Chondrocyte (in vitro differentiated cells): Measurements from ENCODE around the gene AUTS2. TPM values are rescaled to one million over a fixed set of nuclear protein-coding genes. Genes with fewer than 3 reads are reported as not detected.

Experiments used
- DNase-seq: peaks from one replicate; pipeline ENCODE4 v3.0.0; 2021; ENCODE audit warnings: mixed read lengths, low spot score
- H3K27ac Mint-ChIP-seq: one replicate; pipeline ENCODE4 v1.8.0; 2021; ENCODE audit warnings: mild to moderate bottlenecking, moderate library complexity, mixed read lengths; ENCODE audit not compliant: unreplicated experiment
- H3K27me3 Mint-ChIP-seq: 2 replicates; pipeline ENCODE4 v1.8.0; 2021; ENCODE audit warnings: low read depth, mixed read lengths
- H3K36me3 Mint-ChIP-seq: 2 replicates; pipeline ENCODE4 v1.8.0; 2021; ENCODE audit warnings: low read depth, mixed read lengths
- H3K4me1 Mint-ChIP-seq: 2 replicates; pipeline ENCODE4 v1.8.0; 2021; ENCODE audit warnings: low read depth, mild to moderate bottlenecking, mixed read lengths
- H3K4me3 Mint-ChIP-seq: one replicate; pipeline ENCODE4 v1.8.0; 2021; ENCODE audit warnings: mild to moderate bottlenecking, moderate library complexity, mixed read lengths; ENCODE audit not compliant: unreplicated experiment
- H3K9me3 Mint-ChIP-seq: 2 replicates; pipeline ENCODE4 v1.8.0; 2021; ENCODE audit warnings: low read depth, mixed read lengths
- total RNA-seq: library from RNA; stranded (reverse); gene quantifications from 3 replicates; pipeline ENCODE4 v1.2.1, GENCODE V29; 2021
- TF ChIP-seq, protein P1 (sequence below): fragments of 200-600 bp; sonication (generic); IDR thresholded peaks from 2 replicates; pipeline ENCODE4 v1.5.0; 2021; ENCODE audit warnings: antibody characterized with exemption, mild to moderate bottlenecking, moderate library complexity

Gene AUTS2
- total RNA-seq, 1 donor from 2014 or later = 31.5 TPM

- no peaks in the 10 kb centered on the region for H3K36me3 Mint-ChIP-seq
- TF ChIP-seq, protein P1, sequence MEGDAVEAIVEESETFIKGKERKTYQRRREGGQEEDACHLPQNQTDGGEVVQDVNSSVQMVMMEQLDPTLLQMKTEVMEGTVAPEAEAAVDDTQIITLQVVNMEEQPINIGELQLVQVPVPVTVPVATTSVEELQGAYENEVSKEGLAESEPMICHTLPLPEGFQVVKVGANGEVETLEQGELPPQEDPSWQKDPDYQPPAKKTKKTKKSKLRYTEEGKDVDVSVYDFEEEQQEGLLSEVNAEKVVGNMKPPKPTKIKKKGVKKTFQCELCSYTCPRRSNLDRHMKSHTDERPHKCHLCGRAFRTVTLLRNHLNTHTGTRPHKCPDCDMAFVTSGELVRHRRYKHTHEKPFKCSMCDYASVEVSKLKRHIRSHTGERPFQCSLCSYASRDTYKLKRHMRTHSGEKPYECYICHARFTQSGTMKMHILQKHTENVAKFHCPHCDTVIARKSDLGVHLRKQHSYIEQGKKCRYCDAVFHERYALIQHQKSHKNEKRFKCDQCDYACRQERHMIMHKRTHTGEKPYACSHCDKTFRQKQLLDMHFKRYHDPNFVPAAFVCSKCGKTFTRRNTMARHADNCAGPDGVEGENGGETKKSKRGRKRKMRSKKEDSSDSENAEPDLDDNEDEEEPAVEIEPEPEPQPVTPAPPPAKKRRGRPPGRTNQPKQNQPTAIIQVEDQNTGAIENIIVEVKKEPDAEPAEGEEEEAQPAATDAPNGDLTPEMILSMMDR = no peak
- H3K4me1 Mint-ChIP-seq = peaks cover 53% of the 10 kb centered on the region
- no peak overlapping the region for H3K4me3 Mint-ChIP-seq
- DNase-seq = no peak
- no peak overlapping the region for H3K27ac Mint-ChIP-seq
- no peaks in the 10 kb centered on the region for H3K9me3 Mint-ChIP-seq
- no peaks in the 10 kb centered on the region for H3K27me3 Mint-ChIP-seq
Measured at GRCh38 chr7:70040051-70040450, 441.8 kb downstream of the AUTS2 start.

- no peak overlapping the region for H3K4me3 Mint-ChIP-seq
- no peaks in the 10 kb centered on the region for H3K9me3 Mint-ChIP-seq
- no peaks in the 10 kb centered on the region for H3K36me3 Mint-ChIP-seq
- TF ChIP-seq, protein P1 = peak; percentile 91
- peaks cover 43% of the 10 kb centered on the region for H3K4me1 Mint-ChIP-seq
- no peak for DNase-seq
- H3K27ac Mint-ChIP-seq = no peak overlapping the region
- H3K27me3 Mint-ChIP-seq = no peaks in the 10 kb centered on the region
Measured at GRCh38 chr7:70040970-70041766, 442.9 kb downstream of the AUTS2 start.

DNA sequence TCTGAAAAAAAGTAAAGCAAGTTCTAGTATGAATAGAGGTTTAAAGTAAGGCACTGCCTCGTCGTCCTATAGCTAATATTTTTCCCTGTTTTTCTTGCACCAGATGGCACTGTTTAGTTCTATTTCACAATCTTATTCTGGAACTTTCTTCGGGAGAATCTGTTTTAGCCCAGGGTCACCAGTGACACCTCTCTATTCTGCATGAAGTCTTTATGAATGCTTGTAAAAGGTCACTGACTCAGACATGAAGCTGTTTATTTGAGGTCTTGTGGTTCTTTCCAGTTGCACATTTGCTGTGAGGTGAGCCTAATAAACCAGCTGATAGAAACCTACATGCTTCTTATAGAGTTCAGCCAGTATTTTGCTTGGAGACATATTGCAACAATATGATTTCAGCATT lies 444.3 kb downstream of the AUTS2 start:
- H3K4me1 Mint-ChIP-seq = peaks cover 33% of the 10 kb centered on the region
- H3K27ac Mint-ChIP-seq = no peak overlapping the region
- TF ChIP-seq, protein P1 = peak; percentile 88
- H3K9me3 Mint-ChIP-seq = no peaks in the 10 kb centered on the region
- no peak overlapping the region for H3K4me3 Mint-ChIP-seq
- H3K36me3 Mint-ChIP-seq = no peaks in the 10 kb centered on the region
- no peak for DNase-seq
- H3K27me3 Mint-ChIP-seq = no peaks in the 10 kb centered on the region

DNA sequence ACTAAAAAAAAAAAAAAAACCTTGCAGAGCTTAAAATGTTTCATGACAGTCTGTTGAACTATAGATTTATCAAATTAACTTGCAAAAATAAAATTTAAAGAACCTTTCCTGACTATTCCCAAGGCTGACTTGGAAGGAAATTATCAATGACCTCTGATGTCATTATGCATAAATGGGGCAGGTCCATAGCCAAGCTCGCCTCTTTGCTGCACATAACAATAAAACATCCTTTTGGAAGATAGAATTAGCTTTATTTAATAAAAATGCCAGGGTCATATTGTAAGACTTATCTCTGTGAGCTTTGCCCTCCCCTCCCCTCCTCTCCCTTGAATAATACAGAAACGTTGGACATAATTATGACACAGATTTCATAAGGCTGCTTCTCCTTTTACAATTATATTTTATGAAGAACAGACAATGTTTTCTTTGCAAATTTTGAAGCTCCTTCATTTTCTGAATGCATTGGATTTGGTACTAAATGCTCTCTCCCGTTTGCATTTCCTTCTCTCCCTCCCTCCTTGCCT lies 444.8 kb downstream of the AUTS2 start:
- Mint-ChIP-seq H3K4me3 (no peak overlapping the region), H3K4me1 (peaks cover 30% of the 10 kb centered on the region), H3K36me3 (no peaks in the 10 kb centered on the region), H3K9me3 (no peaks in the 10 kb centered on the region), H3K27me3 (no peaks in the 10 kb centered on the region), H3K27ac (no peak overlapping the region)
- DNase-seq = no peak
- TF ChIP-seq, protein P1 = no peak

GRCh38 chr7:70044064-70044463 lies 445.8 kb downstream of the AUTS2 start:
- Mint-ChIP-seq H3K4me3 (no peak overlapping the region), H3K27ac (no peak overlapping the region)

More at GRCh38 chr7:70044064-70044463, 445.8 kb downstream of the AUTS2 start:
- no peaks in the 10 kb centered on the region for H3K9me3 Mint-ChIP-seq
- TF ChIP-seq, protein P1 = no peak
- no peaks in the 10 kb centered on the region for H3K36me3 Mint-ChIP-seq
- H3K4me1 Mint-ChIP-seq = peaks cover 30% of the 10 kb centered on the region
- no peaks in the 10 kb centered on the region for H3K27me3 Mint-ChIP-seq
- no peak for DNase-seq
